ENCODE data around the gene POGK.

The POGK gene

GRCh38 chr1:166857995-166858394 is 18.7 kb downstream of the POGK start:
- DNase-seq (ENCODE audit: low spot score), result no peak
- Histone ChIP-seq H3K27ac (no peak overlapping the region), H3K4me3 (no peak overlapping the region)
- TF ChIP-seq CTCF (IDR thresholded peaks at IDR 0.05), result no peak

GRCh38 chr1:166858726-166859419 is 19.6 kb downstream of the POGK start:
- DNase-seq (ENCODE audit: low spot score), result no peak
- no peak for TF ChIP-seq CTCF (IDR thresholded peaks at IDR 0.05)
- Histone ChIP-seq H3K4me3 (no peak overlapping the region), H3K27ac (no peak overlapping the region)

GRCh38 chr1:166859597-166859996 is 20.3 kb downstream of the POGK start:
- H3K4me3 ChIP-seq, result no peak overlapping the region
- no peak for DNase-seq (ENCODE audit: low spot score)
- no peak overlapping the region for H3K27ac ChIP-seq
- TF ChIP-seq CTCF (IDR thresholded peaks at IDR 0.05), result no peak

GRCh38 chr1:166865926-166866325 is 26.7 kb downstream of the POGK start:
- DNase-seq (ENCODE audit: low spot score), result no peak
- TF ChIP-seq CTCF (IDR thresholded peaks at IDR 0.05), result no peak

GRCh38 chr1:166868639-166869038 is 29.4 kb downstream of the POGK start:
- Histone ChIP-seq H3K27ac (no peak overlapping the region), H3K4me3 (no peak overlapping the region)
- no peak for TF ChIP-seq CTCF (IDR thresholded peaks at IDR 0.05)
- DNase-seq (ENCODE audit: low spot score), result no peak

More at GRCh38 chr1:166865926-166866325, 26.7 kb downstream of the POGK start:
- Histone ChIP-seq H3K27ac (no peak overlapping the region), H3K4me3 (no peak overlapping the region)

GRCh38 chr1:166869318-166870099 is 30.2 kb downstream of the POGK start:
- Histone ChIP-seq H3K27ac (no peak overlapping the region), H3K4me3 (no peak overlapping the region)
- no peak for DNase-seq (ENCODE audit: low spot score)
- TF ChIP-seq CTCF (IDR thresholded peaks at IDR 0.05), result no peak

- no peak overlapping the region for H3K27ac ChIP-seq
- TF ChIP-seq CTCF (IDR thresholded peaks at IDR 0.05), result no peak
- no peak for DNase-seq (ENCODE audit: low spot score)
- H3K4me3 ChIP-seq, result no peak overlapping the region
Measured at GRCh38 chr1:166870584-166870983, 31.3 kb downstream of the POGK start.
